ENCODE data around the gene CPA4. TPM values are rescaled to one million over a fixed set of nuclear protein-coding genes. Genes with fewer than 3 reads are reported as not detected.

The CPA4 gene
- total RNA-seq, 6 experiments from 2014 or later: 5.8 to 23.2 (median 20.0) TPM

DNA sequence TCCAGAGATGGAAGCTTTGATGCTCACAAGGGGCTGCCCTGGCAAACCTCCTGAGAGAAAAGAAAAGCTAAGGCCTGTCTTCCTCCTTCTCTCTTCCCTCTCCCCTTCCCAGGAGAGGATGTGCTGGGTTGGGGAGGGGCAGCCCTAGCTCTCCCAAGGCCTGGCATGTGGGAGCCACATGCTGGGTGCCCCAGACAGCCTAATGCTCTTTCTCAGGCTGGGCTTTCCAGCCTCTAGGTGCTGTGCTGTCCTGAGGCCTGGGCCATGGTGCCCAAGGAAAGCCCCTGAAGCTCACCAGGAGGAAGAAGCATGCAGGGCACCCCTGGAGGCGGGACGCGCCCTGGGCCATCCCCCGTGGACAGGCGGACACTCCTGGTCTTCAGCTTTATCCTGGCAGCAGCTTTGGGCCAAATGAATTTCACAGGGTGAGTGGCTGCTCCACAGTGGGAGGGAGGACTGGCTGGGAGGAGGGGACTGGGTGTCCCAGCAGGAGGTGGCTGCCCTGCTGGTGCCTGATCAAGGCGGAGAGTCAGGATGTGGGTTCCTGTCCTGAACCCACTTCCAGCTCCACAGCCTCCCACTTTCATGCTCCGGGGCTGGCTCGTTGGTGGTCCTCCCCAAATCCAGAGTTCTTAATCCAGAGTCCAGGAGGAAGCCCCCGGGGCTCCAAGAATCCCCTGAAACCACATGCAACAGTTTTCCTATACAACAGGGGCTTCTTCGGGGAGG lies 53.4 kb downstream of the CPA4 start:
- H3K27ac Mint-ChIP-seq: no peak overlapping the region
- H3K4me1 Mint-ChIP-seq (ENCODE audit: low read depth): peaks cover 14% of the 10 kb centered on the region
- TF ChIP-seq, protein P1, sequence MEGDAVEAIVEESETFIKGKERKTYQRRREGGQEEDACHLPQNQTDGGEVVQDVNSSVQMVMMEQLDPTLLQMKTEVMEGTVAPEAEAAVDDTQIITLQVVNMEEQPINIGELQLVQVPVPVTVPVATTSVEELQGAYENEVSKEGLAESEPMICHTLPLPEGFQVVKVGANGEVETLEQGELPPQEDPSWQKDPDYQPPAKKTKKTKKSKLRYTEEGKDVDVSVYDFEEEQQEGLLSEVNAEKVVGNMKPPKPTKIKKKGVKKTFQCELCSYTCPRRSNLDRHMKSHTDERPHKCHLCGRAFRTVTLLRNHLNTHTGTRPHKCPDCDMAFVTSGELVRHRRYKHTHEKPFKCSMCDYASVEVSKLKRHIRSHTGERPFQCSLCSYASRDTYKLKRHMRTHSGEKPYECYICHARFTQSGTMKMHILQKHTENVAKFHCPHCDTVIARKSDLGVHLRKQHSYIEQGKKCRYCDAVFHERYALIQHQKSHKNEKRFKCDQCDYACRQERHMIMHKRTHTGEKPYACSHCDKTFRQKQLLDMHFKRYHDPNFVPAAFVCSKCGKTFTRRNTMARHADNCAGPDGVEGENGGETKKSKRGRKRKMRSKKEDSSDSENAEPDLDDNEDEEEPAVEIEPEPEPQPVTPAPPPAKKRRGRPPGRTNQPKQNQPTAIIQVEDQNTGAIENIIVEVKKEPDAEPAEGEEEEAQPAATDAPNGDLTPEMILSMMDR (IDR thresholded peaks at IDR 0.05): no peak
- H3K36me3 Mint-ChIP-seq (ENCODE audit: low read depth): no peaks in the 10 kb centered on the region; the same call in 1 of the 2 replicates
- no peak overlapping the region for H3K4me3 Mint-ChIP-seq
- no peak for DNase-seq
- peaks cover 26% of the 10 kb centered on the region for H3K27me3 Mint-ChIP-seq (ENCODE audit: insufficient read depth)
- no peaks in the 10 kb centered on the region for H3K9me3 Mint-ChIP-seq

- H3K9me3 Mint-ChIP-seq: no peaks in the 10 kb centered on the region
- peaks cover 20% of the 10 kb centered on the region for H3K4me1 Mint-ChIP-seq (ENCODE audit: low read depth)
- peaks cover 30% of the 10 kb centered on the region for H3K27me3 Mint-ChIP-seq (ENCODE audit: insufficient read depth)
- TF ChIP-seq, protein P1 (IDR thresholded peaks at IDR 0.05): no peak
- no peaks in the 10 kb centered on the region; the same call in 1 of the 2 replicates for H3K36me3 Mint-ChIP-seq (ENCODE audit: low read depth)
- H3K27ac Mint-ChIP-seq: no peak overlapping the region
- no peak overlapping the region for H3K4me3 Mint-ChIP-seq
- DNase-seq: no peak
Observed at GRCh38 chr7:130346941-130347340, 54.0 kb downstream of the CPA4 start.

DNA sequence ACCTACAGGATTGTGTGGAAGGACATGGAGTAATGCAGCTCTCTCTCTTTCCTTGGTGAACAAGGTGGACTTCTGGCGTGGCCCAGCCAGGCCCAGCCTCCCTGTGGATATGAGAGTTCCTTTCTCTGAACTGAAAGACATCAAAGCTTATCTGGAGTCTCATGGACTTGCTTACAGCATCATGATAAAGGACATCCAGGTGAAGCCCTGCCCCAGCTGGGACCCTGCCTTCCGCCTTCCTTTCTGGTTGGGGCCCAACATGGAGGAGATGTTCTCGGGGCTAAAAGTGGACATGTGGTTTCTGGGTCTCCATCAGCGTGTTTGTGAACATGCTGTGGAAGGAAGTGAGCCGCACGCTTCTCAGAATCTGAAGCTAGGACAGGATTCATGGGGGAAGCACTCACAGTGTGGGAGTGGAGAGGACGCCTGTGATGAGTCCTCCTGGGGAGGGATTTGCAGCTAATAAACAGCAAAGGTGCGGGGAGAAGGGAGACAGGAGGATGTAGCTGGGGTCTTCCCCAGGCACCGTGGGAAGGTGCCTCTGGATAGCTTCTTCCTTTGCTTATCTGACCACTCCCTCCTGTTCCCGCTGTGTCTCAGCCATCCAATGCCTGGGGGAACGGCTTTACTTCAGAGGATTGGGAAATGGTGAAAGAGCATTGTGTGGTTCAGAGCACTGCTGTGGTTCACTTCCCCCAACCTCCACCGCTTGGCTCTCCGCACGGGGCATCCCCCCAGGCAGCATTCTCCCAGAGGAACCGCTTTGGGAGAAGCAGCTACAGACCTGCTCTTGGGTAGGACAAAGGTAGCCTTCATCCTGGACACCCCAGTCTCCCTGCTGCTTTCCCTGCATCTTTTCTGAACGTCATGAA lies 57.2 kb downstream of the CPA4 start:
- H3K4me3 Mint-ChIP-seq: no peak overlapping the region; the same call in 1 of the 2 replicates
- peaks cover 49% of the 10 kb centered on the region for H3K4me1 Mint-ChIP-seq (ENCODE audit: low read depth)
- H3K27ac Mint-ChIP-seq: no peak overlapping the region
- TF ChIP-seq, protein P1 (IDR thresholded peaks at IDR 0.05): no peak
- no peak for DNase-seq
- no peaks in the 10 kb centered on the region; the same call in 1 of the 2 replicates for H3K36me3 Mint-ChIP-seq (ENCODE audit: low read depth)
- H3K9me3 Mint-ChIP-seq: no peaks in the 10 kb centered on the region
- H3K27me3 Mint-ChIP-seq (ENCODE audit: insufficient read depth): peaks cover 32% of the 10 kb centered on the region

GRCh38 chr7:130350945-130351790 lies 58.2 kb downstream of the CPA4 start:
- Mint-ChIP-seq H3K36me3 (ENCODE audit: low read depth) (no peaks in the 10 kb centered on the region; the same call in 1 of the 2 replicates), H3K9me3 (no peaks in the 10 kb centered on the region), H3K27ac (no peak overlapping the region), H3K4me3 (no peak overlapping the region; the same call in 1 of the 2 replicates), H3K4me1 (ENCODE audit: low read depth) (peaks cover 60% of the 10 kb centered on the region), H3K27me3 (ENCODE audit: insufficient read depth) (peaks cover 26% of the 10 kb centered on the region)
- TF ChIP-seq, protein P1 (IDR thresholded peaks at IDR 0.05): no peak
- no peak for DNase-seq

GRCh38 chr7:130351791-130352090 lies 58.8 kb downstream of the CPA4 start:
- Mint-ChIP-seq H3K27ac (no peak overlapping the region; the same call in 1 of the 2 replicates), H3K9me3 (no peaks in the 10 kb centered on the region), H3K36me3 (ENCODE audit: low read depth) (no peaks in the 10 kb centered on the region; the same call in 1 of the 2 replicates), H3K4me1 (ENCODE audit: low read depth) (peaks cover 65% of the 10 kb centered on the region), H3K27me3 (ENCODE audit: insufficient read depth) (peaks cover 22% of the 10 kb centered on the region), H3K4me3 (no peak overlapping the region; the same call in 1 of the 2 replicates)
- TF ChIP-seq, protein P1 (IDR thresholded peaks at IDR 0.05): no peak
- no peak for DNase-seq
